Measurements from ENCODE around the gene CTSZ. TPM values are rescaled to one million over a fixed set of nuclear protein-coding genes. Genes with fewer than 3 reads are reported as not detected.
A peak's percentile ranks its signal among the peaks of the same experiment; 100 is the strongest.

The CTSZ gene
- total RNA-seq, 4 donors from 2014 or later: 61.9 to 246 (median 226) TPM

DNA sequence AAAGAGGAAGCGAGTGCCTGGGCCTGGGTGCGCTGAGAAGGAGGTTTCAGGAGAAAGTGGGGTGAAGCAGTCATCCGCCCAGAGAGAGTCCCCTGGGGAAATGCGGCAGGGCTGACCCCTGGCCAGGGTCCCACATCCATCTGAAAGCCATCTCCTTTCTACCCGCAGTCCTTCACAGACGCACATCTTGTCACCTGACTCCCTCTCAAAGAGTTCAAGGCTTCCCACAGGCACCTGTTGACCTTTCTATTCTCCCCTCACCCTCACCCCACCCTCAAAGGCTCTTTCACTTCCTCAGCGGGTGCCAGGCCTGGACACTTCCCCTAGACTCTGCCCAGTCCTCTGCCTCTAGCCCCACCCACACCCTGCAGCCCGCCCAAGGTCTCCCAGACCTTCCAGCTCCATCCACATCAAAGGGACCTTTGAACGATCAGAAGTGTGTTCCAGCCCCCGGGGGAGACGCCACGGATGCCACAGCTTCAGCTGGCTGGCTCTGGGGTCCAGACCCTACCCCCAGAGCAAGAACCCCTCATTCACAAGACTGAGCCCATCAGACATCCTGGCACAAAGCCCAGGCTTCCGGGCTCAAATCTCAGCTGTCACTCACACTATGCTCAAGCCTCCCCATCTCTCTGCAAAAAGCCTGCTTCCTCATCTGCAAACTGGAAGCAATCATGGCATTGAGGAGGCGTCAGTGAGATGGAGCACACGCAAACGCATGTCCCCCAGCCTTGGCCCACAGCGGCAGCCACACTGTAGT is 2.1 kb downstream of the CTSZ start:
- Histone ChIP-seq H3K4me3 (peak overlapping the region in 2 of 4 donors; percentile 75 to 84), H3K27me3 (no peaks in the 10 kb centered on the region), H3K27ac (peak overlapping the region; percentile 88 to 95 (median 91)), H3K36me3 (peaks cover 0 to 7% (median 0%) of the 10 kb centered on the region in 4 donors), H3K4me1 (peaks cover 28 to 44% (median 33%) of the 10 kb centered on the region in 4 donors), H3K9me3 (no peaks in the 10 kb centered on the region)
- in situ Hi-C loops (cut with MboI; ENCODE audit: low pct_ligation_motif_present in 1 of 4, low pct_unique_long_range_greater_than_20kb in 1 of 4, low sequenced_read_pairs in 3 of 4): no loop called here
- intact Hi-C loops (cut with DNase I; ENCODE audit: low total_unique reads): no loop called here
- 32 to 44% methylated on average over 3 to 17 of the region's 17 CpGs for WGBS, 2 donors (ENCODE audit: low coverage in 1 of 2)
- DNase-seq: peak; percentile 86
- TF ChIP-seq POLR2AphosphoS5 (IDR thresholded peaks at IDR 0.05) (peak in 1 of 3 donors; percentile 30), POLR2A (IDR thresholded peaks at IDR 0.05) (no peak)

- 65% methylated on average over 4 of the region's 4 CpGs; no CpG with 5 or more reads in 1 of the 2 donors for WGBS, 2 donors (ENCODE audit: low coverage in 1 of 2)
- Histone ChIP-seq H3K4me3 (peak overlapping the region in 2 of 4 donors; percentile 2 to 75), H3K4me1 (peaks cover 28 to 44% (median 33%) of the 10 kb centered on the region in 4 donors), H3K9me3 (no peaks in the 10 kb centered on the region), H3K27ac (peak overlapping the region; percentile 88 to 95 (median 91)), H3K27me3 (no peaks in the 10 kb centered on the region), H3K36me3 (peaks cover 0 to 7% (median 0%) of the 10 kb centered on the region in 4 donors)
- intact Hi-C loops (cut with DNase I; ENCODE audit: low total_unique reads) (no loop called here), in situ Hi-C loops (cut with MboI; ENCODE audit: low pct_ligation_motif_present in 1 of 4, low pct_unique_long_range_greater_than_20kb in 1 of 4, low sequenced_read_pairs in 3 of 4) (no loop called here)
- DNase-seq: peak; percentile 80
- TF ChIP-seq POLR2AphosphoS5 (IDR thresholded peaks at IDR 0.05) (no peak), POLR2A (IDR thresholded peaks at IDR 0.05) (no peak), EP300 (IDR thresholded peaks at IDR 0.05; ENCODE audit: low read depth) (no peak)
- TF ChIP-seq, protein P1, sequence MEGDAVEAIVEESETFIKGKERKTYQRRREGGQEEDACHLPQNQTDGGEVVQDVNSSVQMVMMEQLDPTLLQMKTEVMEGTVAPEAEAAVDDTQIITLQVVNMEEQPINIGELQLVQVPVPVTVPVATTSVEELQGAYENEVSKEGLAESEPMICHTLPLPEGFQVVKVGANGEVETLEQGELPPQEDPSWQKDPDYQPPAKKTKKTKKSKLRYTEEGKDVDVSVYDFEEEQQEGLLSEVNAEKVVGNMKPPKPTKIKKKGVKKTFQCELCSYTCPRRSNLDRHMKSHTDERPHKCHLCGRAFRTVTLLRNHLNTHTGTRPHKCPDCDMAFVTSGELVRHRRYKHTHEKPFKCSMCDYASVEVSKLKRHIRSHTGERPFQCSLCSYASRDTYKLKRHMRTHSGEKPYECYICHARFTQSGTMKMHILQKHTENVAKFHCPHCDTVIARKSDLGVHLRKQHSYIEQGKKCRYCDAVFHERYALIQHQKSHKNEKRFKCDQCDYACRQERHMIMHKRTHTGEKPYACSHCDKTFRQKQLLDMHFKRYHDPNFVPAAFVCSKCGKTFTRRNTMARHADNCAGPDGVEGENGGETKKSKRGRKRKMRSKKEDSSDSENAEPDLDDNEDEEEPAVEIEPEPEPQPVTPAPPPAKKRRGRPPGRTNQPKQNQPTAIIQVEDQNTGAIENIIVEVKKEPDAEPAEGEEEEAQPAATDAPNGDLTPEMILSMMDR (IDR thresholded peaks at IDR 0.05): no peak
These were observed 2.6 kb downstream of the CTSZ start for GRCh38 chr20:59004493-59004762.

DNA sequence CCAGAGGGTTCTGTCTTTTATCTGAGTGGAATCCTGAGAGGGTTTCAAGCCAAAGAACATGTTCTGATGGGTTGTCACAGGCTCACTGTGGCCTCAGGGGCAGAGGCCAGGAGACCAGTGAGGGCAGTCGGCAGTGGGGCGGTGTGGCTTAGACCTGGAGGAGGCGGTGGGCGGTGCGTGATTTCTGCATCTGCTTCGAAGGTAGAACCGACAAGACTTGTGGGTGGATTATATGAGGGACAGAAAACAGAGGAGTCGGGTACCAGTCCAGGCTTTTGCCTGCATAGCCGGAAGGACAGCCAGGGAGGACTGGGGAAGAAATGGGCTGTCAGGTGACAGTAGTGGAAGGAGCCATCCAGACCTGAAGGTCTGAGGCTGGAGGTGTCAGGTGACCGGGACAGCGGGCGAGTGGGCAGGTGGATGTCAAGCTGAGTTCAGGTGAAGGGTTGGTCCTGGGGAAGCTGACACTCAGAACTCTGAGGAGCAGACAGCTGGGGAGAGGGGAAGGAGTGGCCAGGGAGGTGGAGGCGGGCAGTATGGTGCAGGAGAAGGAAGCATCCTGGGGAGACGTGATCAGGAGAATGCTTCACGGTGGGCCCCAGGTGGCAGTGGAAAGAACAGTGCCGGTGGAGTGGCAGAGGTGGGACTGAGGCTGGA is 3.1 kb downstream of the CTSZ start:
- in situ Hi-C loops (cut with MboI; ENCODE audit: low pct_ligation_motif_present in 1 of 4, low pct_unique_long_range_greater_than_20kb in 1 of 4, low sequenced_read_pairs in 3 of 4) (no loop called here), intact Hi-C loops (cut with DNase I; ENCODE audit: low total_unique reads) (no loop called here)
- Histone ChIP-seq H3K4me3 (peak overlapping the region in 1 of 4 donors; percentile 75), H3K36me3 (peaks cover 0 to 9% (median 2%) of the 10 kb centered on the region in 4 donors), H3K9me3 (no peaks in the 10 kb centered on the region), H3K27me3 (no peaks in the 10 kb centered on the region), H3K4me1 (peaks cover 28 to 44% (median 33%) of the 10 kb centered on the region in 4 donors), H3K27ac (peak overlapping the region; percentile 88 to 95 (median 91))
- no peak for DNase-seq
- 53 to 80% methylated on average over 3 to 16 of the region's 16 CpGs for WGBS, 2 donors (ENCODE audit: low coverage in 1 of 2)
- TF ChIP-seq POLR2A (IDR thresholded peaks at IDR 0.05) (no peak), POLR2AphosphoS5 (IDR thresholded peaks at IDR 0.05) (no peak), EP300 (IDR thresholded peaks at IDR 0.05; ENCODE audit: low read depth) (no peak)
- TF ChIP-seq, protein P1 (IDR thresholded peaks at IDR 0.05): no peak

DNA sequence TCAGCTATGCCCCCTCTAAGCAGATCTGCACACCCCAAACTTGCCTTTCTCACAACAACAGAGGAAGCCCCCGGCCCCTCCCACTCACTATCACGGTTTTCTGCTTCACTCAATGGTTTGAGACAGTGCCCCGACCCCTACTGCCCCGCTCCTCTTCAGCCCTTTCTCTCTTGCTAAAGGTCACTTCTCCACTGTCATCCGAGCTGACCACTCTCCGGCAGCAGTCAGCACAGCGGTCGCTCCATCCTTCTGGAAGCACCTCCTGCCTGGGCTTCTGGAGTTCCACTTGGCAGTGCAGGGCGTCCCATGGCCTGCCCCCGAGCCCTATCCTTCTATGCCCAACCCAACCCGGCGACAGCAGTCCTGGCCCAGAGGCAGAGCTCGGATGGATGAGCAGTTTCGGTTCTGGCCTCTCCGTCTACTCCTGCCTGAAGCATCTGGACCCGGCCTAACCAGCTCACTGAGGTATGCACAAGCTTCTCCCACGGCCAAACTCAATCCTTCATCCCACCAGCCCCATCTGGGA is 4.1 kb downstream of the CTSZ start:
- no peak for TF ChIP-seq POLR2A (IDR thresholded peaks at IDR 0.05)
- no peak for TF ChIP-seq EP300 (IDR thresholded peaks at IDR 0.05; ENCODE audit: low read depth)
- TF ChIP-seq, protein P1 (IDR thresholded peaks at IDR 0.05): no peak
- TF ChIP-seq POLR2AphosphoS5 (IDR thresholded peaks at IDR 0.05): no peak
- Histone ChIP-seq H3K27ac (no peak overlapping the region), H3K9me3 (no peaks in the 10 kb centered on the region), H3K4me3 (no peak overlapping the region), H3K4me1 (peaks cover 28 to 44% (median 31%) of the 10 kb centered on the region in 4 donors), H3K27me3 (no peaks in the 10 kb centered on the region), H3K36me3 (peaks cover 0 to 15% (median 3%) of the 10 kb centered on the region in 4 donors)
- WGBS, 2 donors (ENCODE audit: low coverage in 1 of 2): 81 to 90% methylated on average over 8 to 17 of the region's 17 CpGs
- intact Hi-C loops (cut with DNase I; ENCODE audit: low total_unique reads) (no loop called here), in situ Hi-C loops (cut with MboI; ENCODE audit: low pct_ligation_motif_present in 1 of 4, low pct_unique_long_range_greater_than_20kb in 1 of 4, low sequenced_read_pairs in 3 of 4) (no loop called here)
- no peak for DNase-seq

All from transverse colon (tissue), 4 donors.